H1 (cell line): ENCODE results near the gene ZC3H18.

Source experiments
- BACH1 ChIP-seq: IDR thresholded peaks from 2 replicates; pipeline ENCODE4 v1.6.1; 2012; ENCODE audit warnings: low read length, improper control_type of control experiment
- GTF2F1 ChIP-seq: IDR thresholded peaks from 2 replicates; pipeline ENCODE4 v1.6.1; 2012; ENCODE audit warnings: low read depth, low read length, improper control_type of control experiment, borderline replicate concordance
- PHF8 ChIP-seq: fragments of 200-600 bp; sonication (generic); conservative IDR thresholded peaks from 2 replicates; pipeline ENCODE4 v1.7.1; 2012; ENCODE audit warnings: low read depth, mild to moderate bottlenecking, inconsistent platforms, low read length, moderate library complexity
- POLR2A ChIP-seq, 2 experiments: IDR thresholded peaks; 1 replicate in 1 of 2; 2 replicates in 1 of 2; pipeline ENCODE4 v1.6.1; 2011; ENCODE audit warnings: low read depth in 2 of 2, low read length in 2 of 2, mild to moderate bottlenecking in 2 of 2; ENCODE audit errors: control extremely low read depth in 1 of 2
- RAD21 ChIP-seq, 2 experiments: IDR thresholded peaks in 1 of 2; conservative IDR thresholded peaks in 1 of 2; 2 replicates each; pipeline ENCODE4 v1.6.1; 2011; ENCODE audit warnings: low read depth in 2 of 2, low read length in 2 of 2, improper control_type of control experiment in 1 of 2, inconsistent platforms in 1 of 2, mild to moderate bottlenecking in 1 of 2, moderate library complexity in 1 of 2
- SP2 ChIP-seq: IDR thresholded peaks from 2 replicates; pipeline ENCODE4 v1.6.1; 2012; ENCODE audit warnings: mild to moderate bottlenecking, low read length, inconsistent platforms
- TF ChIP-seq, protein P1 (sequence below), 3 experiments: IDR thresholded peaks; 1 replicate in 2 of 3; 2 replicates in 1 of 3; pipeline versions ENCODE4 v1.5.1 to v1.6.1; 2011; ENCODE audit warnings: low read length in 3 of 3, mild to moderate bottlenecking in 3 of 3, inconsistent platforms in 2 of 3, low read depth in 1 of 3, moderate library complexity in 1 of 3; ENCODE audit not compliant: insufficient read depth in 1 of 3; ENCODE audit errors: control extremely low read depth in 1 of 3

DNA sequence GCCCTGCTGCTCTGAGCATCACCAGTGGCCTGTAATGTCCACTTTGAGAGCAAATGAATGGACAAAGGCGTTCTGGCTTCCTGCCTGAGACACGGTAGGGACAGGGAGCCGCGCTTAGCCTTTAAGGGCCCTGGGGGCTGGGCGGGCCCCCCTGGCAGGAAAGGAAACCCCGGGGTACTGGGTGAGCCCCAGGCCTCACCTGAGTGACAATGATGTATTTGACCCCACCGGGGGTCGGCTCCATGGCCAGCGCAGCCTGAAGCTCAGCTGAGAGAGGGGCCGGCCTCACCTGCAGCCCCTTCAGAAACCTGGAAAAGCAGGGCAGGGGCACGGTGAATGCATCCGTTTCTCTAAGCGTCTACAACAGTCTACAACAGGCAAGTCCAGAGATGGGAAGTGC is 82.9 kb downstream of the ZC3H18 start:
- TF ChIP-seq BACH1 (no peak), SP2 (no peak), GTF2F1 (no peak), RAD21 (IDR thresholded peaks at IDR 0.05 in 1 of 2, conservative IDR thresholded peaks at IDR 0.05 in 1 of 2; ENCODE audit: low read depth in 2 of 2, low read length in 2 of 2) (no peak), POLR2A (IDR thresholded peaks at IDR 0.05; ENCODE audit: control extremely low read depth in 1 of 2, low read depth in 2 of 2, low read length in 2 of 2) (no peak), PHF8 (no peak)
- TF ChIP-seq, protein P1, sequence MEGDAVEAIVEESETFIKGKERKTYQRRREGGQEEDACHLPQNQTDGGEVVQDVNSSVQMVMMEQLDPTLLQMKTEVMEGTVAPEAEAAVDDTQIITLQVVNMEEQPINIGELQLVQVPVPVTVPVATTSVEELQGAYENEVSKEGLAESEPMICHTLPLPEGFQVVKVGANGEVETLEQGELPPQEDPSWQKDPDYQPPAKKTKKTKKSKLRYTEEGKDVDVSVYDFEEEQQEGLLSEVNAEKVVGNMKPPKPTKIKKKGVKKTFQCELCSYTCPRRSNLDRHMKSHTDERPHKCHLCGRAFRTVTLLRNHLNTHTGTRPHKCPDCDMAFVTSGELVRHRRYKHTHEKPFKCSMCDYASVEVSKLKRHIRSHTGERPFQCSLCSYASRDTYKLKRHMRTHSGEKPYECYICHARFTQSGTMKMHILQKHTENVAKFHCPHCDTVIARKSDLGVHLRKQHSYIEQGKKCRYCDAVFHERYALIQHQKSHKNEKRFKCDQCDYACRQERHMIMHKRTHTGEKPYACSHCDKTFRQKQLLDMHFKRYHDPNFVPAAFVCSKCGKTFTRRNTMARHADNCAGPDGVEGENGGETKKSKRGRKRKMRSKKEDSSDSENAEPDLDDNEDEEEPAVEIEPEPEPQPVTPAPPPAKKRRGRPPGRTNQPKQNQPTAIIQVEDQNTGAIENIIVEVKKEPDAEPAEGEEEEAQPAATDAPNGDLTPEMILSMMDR (IDR thresholded peaks at IDR 0.05; ENCODE audit: control extremely low read depth in 1 of 3, insufficient read depth in 1 of 3, low read depth in 1 of 3, low read length in 3 of 3): no peak
